HEK293 (cell line): ENCODE results near the gene PRX.

Experiments used
- CTCF ChIA-PET: fragments of 350-600 bp; formaldehyde crosslinking; extraction: SDS; loops from one replicate; lab custom pipeline; 2021; ENCODE audit warnings: antibody characterized with exemption; lab: Yijun Ruan, JAX
- POLR2A ChIA-PET: fragments of 300-600 bp; formaldehyde crosslinking; extraction: SDS; loops from one replicate; lab custom pipeline; 2020; ENCODE audit warnings: antibody characterized with exemption, inconsistent platforms; lab: Yijun Ruan, JAX
- H3K27ac ChIP-seq: fragments of 200-500 bp; sonication (Bioruptor generic); 2 replicates; pipeline ENCODE4 v1.5.1; 2014; ENCODE audit warnings: low read depth, low read length, control low read depth, inconsistent platforms; ENCODE audit errors: extremely low read depth
- H3K36me3 ChIP-seq, 2 experiments: fragments of 200-500 bp in 1 of 2; sonication (Bioruptor generic) in 1 of 2; 1 replicate in 1 of 2; 2 replicates in 1 of 2; pipeline ENCODE4 v1.5.1; 2014 to 2017; ENCODE audit warnings: inconsistent platforms in 2 of 2, low read length in 2 of 2; ENCODE audit not compliant: control insufficient read depth in 2 of 2, insufficient read depth in 1 of 2
- H3K4me1 ChIP-seq: fragments of 200-500 bp; sonication (Bioruptor generic); 2 replicates; pipeline ENCODE4 v1.5.1; 2014; ENCODE audit warnings: mild to moderate bottlenecking, low read length, inconsistent platforms; ENCODE audit not compliant: control insufficient read depth, insufficient read depth
- H3K4me3 ChIP-seq: 2 replicates; pipeline ENCODE4 v1.5.1; 2011; ENCODE audit warnings: low read depth, mild to moderate bottlenecking, control low read depth, low read length, moderate library complexity
- H3K9me3 ChIP-seq: fragments of 200-500 bp; sonication (Bioruptor generic); 2 replicates; pipeline ENCODE4 v1.5.1; 2014; ENCODE audit warnings: low read depth, low read length, inconsistent platforms; ENCODE audit not compliant: control insufficient read depth, insufficient read depth
- KLF8 ChIP-seq: fragments of 450-650 bp; formaldehyde crosslinking; IDR thresholded peaks from 2 replicates; pipeline ENCODE4 v1.5.1; 2016; ENCODE audit warnings: missing biosample characterization, missing genetic modification characterization
- ZBTB20 ChIP-seq: fragments of 450-650 bp; formaldehyde crosslinking; IDR thresholded peaks from 2 replicates; pipeline ENCODE4 v1.5.1; 2016; ENCODE audit warnings: missing biosample characterization, missing genetic modification characterization
- ZBTB21 ChIP-seq: fragments of 450-650 bp; formaldehyde crosslinking; IDR thresholded peaks from 2 replicates; pipeline ENCODE4 v1.5.1; 2017; ENCODE audit warnings: missing biosample characterization, missing genetic modification characterization
- ZFP69B ChIP-seq: fragments of 450-650 bp; formaldehyde crosslinking; IDR thresholded peaks from 2 replicates; pipeline ENCODE4 v1.5.1; 2016; ENCODE audit warnings: missing biosample characterization, missing genetic modification characterization
- ZIC2 ChIP-seq: fragments of 450-650 bp; formaldehyde crosslinking; IDR thresholded peaks from 2 replicates; pipeline ENCODE4 v1.5.1; 2016; ENCODE audit warnings: missing biosample characterization, missing genetic modification characterization
- ZNF211 ChIP-seq: fragments of 450-650 bp; formaldehyde crosslinking; IDR thresholded peaks from 2 replicates; pipeline ENCODE4 v1.5.1; 2016; ENCODE audit warnings: low read depth, missing biosample characterization, missing genetic modification characterization
- ZNF292 ChIP-seq: fragments of 450-650 bp; formaldehyde crosslinking; IDR thresholded peaks from 2 replicates; pipeline ENCODE4 v1.5.1; 2016; ENCODE audit warnings: low read depth, missing biosample characterization, missing genetic modification characterization, borderline replicate concordance
- ZNF48 ChIP-seq: fragments of 450-650 bp; formaldehyde crosslinking; IDR thresholded peaks from 2 replicates; pipeline ENCODE4 v1.5.1; 2016; ENCODE audit warnings: missing biosample characterization, missing genetic modification characterization
- ZNF544 ChIP-seq: fragments of 450-650 bp; formaldehyde crosslinking; IDR thresholded peaks from 2 replicates; pipeline ENCODE4 v1.5.0; 2017; ENCODE audit warnings: missing biosample characterization, missing genetic modification characterization
- ZNF549 ChIP-seq: fragments of 450-650 bp; IDR thresholded peaks from 2 replicates; pipeline ENCODE4 v1.5.1; 2018; ENCODE audit warnings: missing biosample characterization, missing genetic modification characterization, mild to moderate bottlenecking, inconsistent platforms, moderate library complexity
- ZNF561 ChIP-seq: fragments of 450-650 bp; IDR thresholded peaks from 2 replicates; pipeline ENCODE4 v1.5.1; 2018; ENCODE audit warnings: missing biosample characterization, missing genetic modification characterization, borderline replicate concordance
- ZNF571 ChIP-seq: fragments of 450-650 bp; formaldehyde crosslinking; IDR thresholded peaks from 2 replicates; pipeline ENCODE4 v1.5.0; 2017; ENCODE audit warnings: missing biosample characterization, missing genetic modification characterization
- ZNF664 ChIP-seq: fragments of 450-650 bp; formaldehyde crosslinking; IDR thresholded peaks from 2 replicates; pipeline ENCODE4 v1.5.1; 2016; ENCODE audit warnings: missing biosample characterization, missing genetic modification characterization
- ZNF707 ChIP-seq: fragments of 450-650 bp; formaldehyde crosslinking; IDR thresholded peaks from 2 replicates; pipeline ENCODE4 v1.5.1; 2016; ENCODE audit warnings: missing biosample characterization, missing genetic modification characterization
- ZNF768 ChIP-seq: fragments of 450-650 bp; formaldehyde crosslinking; IDR thresholded peaks from 2 replicates; pipeline ENCODE4 v1.5.1; 2018; ENCODE audit warnings: missing biosample characterization, mild to moderate bottlenecking, missing genetic modification characterization
- ZNF776 ChIP-seq: fragments of 450-650 bp; formaldehyde crosslinking; IDR thresholded peaks from 2 replicates; pipeline ENCODE4 v1.5.0; 2017; ENCODE audit warnings: missing biosample characterization, missing genetic modification characterization, borderline replicate concordance
- ZNF791 ChIP-seq: fragments of 450-650 bp; formaldehyde crosslinking; IDR thresholded peaks from 2 replicates; pipeline ENCODE4 v1.5.1; 2016; ENCODE audit warnings: missing biosample characterization, missing genetic modification characterization
- TF ChIP-seq, protein P1 (sequence below): fragments of 450-650 bp; formaldehyde crosslinking; IDR thresholded peaks from 2 replicates; pipeline ENCODE4 v1.5.1; 2016; ENCODE audit warnings: missing biosample characterization, missing genetic modification characterization
- TF ChIP-seq, protein P2 (sequence below): fragments of 450-650 bp; formaldehyde crosslinking; IDR thresholded peaks from 2 replicates; pipeline ENCODE4 v1.5.1; 2016; ENCODE audit warnings: missing biosample characterization, missing genetic modification characterization
- TF ChIP-seq, protein P3 (sequence below): fragments of 450-650 bp; formaldehyde crosslinking; IDR thresholded peaks from 2 replicates; pipeline ENCODE4 v1.5.1; 2016; ENCODE audit warnings: missing biosample characterization, missing genetic modification characterization
- TF ChIP-seq, protein P4 (sequence below): fragments of 450-650 bp; formaldehyde crosslinking; IDR thresholded peaks from 2 replicates; pipeline ENCODE4 v1.5.1; 2016; ENCODE audit warnings: missing biosample characterization, missing genetic modification characterization
- TF ChIP-seq, protein P5 (sequence below): fragments of 450-650 bp; IDR thresholded peaks from 2 replicates; pipeline ENCODE4 v1.5.1; 2018; ENCODE audit warnings: missing biosample characterization, mild to moderate bottlenecking, missing genetic modification characterization

The PRX gene

DNA sequence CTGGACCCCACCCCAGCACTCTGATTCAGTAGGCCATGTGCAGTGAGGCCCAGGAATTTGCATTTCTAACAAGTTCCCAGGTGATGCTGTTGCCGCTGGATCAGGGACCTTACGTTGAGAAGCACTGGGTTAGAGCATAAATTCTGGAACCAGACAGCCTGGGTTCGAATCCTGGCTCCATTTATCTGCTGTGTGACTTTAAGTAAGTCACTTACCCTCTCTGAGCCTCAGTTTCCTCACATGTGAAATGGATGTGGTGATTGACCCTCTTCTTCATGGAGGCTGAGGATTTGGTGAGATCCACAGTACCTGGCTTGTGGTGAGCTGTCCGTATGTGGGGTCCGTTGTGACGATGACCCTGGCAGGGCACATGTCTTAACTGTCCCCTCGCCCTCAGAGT lies 39.1 kb downstream of the PRX start:
- Histone ChIP-seq H3K36me3 (peaks cover 53 to 72% of the 10 kb centered on the region in 2 experiments), H3K27ac (no peak overlapping the region), H3K4me3 (no peak overlapping the region), H3K9me3 (no peaks in the 10 kb centered on the region), H3K4me1 (no peaks in the 10 kb centered on the region)
- TF ChIP-seq, protein P1, sequence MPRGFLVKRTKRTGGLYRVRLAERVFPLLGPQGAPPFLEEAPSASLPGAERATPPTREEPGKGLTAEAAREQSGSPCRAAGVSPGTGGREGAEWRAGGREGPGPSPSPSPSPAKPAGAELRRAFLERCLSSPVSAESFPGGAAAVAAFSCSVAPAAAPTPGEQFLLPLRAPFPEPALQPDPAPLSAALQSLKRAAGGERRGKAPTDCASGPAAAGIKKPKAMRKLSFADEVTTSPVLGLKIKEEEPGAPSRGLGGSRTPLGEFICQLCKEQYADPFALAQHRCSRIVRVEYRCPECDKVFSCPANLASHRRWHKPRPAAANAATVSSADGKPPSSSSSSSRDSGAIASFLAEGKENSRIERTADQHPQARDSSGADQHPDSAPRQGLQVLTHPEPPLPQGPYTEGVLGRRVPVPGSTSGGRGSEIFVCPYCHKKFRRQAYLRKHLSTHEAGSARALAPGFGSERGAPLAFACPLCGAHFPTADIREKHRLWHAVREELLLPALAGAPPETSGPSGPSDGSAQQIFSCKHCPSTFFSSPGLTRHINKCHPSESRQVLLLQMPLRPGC (tag by site-specific recombination) = no peak
- TF ChIP-seq KLF8 (tag by site-specific recombination) = peak; percentile 22; the same call in 1 of the 2 replicates
- TF ChIP-seq, protein P2, sequence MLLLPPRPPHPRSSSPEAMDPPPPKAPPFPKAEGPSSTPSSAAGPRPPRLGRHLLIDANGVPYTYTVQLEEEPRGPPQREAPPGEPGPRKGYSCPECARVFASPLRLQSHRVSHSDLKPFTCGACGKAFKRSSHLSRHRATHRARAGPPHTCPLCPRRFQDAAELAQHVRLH (tag by site-specific recombination) = 0 out of 2 replicates have a peak, but pooled peaks have one; percentile 38
- no peak for TF ChIP-seq ZIC2 (tag by site-specific recombination)
- TF ChIP-seq ZNF664 (tag by site-specific recombination) = no peak
- peak; percentile 98 for TF ChIP-seq ZNF768 (tag by site-specific recombination)
- TF ChIP-seq ZBTB20 = 0 out of 2 replicates have a peak, but pooled peaks have one; percentile 22
- no peak for TF ChIP-seq ZNF549 (tag by site-specific recombination)
- CTCF ChIA-PET = interaction anchor here (0.6 to 1.1 kb wide), 4 partner anchors 14 to 260 kb away, joined by 3 to 5 read pairs (median 4); partner anchors contain the start of genes C19orf47 and PLD3
- POLR2A ChIA-PET = interaction anchor here (0.6 to 0.7 kb wide), 2 partner anchors 26 to 95 kb away, joined by 3 read pairs; partner anchors contain the start of genes C19orf47 and PLD3

DNA sequence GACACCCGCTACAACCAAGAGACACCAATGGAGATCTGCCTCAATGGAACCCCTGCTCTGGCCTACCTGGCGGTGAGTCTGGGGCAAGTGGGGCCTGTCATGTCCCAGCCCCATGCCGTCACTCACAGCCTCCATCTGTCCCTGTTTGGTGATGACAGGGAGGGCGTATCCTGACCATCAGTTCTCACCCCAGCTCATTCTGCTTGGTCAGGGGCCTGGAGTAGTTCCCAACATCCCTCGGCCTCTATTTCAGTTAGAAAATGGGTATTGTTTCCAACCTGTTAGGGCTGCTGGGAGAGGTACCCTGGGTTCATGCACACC lies 41.4 kb downstream of the PRX start:
- TF ChIP-seq ZFP69B (tag by site-specific recombination) (no peak), ZNF707 (tag by site-specific recombination) (no peak), ZNF544 (tag by site-specific recombination) (no peak), ZNF776 (no peak), ZNF48 (tag by site-specific recombination) (no peak), ZNF791 (tag by site-specific recombination) (no peak), ZBTB21 (tag by site-specific recombination) (no peak), ZNF571 (no peak), ZNF211 (no peak), ZNF561 (tag by site-specific recombination) (no peak), ZNF292 (tag by site-specific recombination) (no peak)
- TF ChIP-seq, protein P3, sequence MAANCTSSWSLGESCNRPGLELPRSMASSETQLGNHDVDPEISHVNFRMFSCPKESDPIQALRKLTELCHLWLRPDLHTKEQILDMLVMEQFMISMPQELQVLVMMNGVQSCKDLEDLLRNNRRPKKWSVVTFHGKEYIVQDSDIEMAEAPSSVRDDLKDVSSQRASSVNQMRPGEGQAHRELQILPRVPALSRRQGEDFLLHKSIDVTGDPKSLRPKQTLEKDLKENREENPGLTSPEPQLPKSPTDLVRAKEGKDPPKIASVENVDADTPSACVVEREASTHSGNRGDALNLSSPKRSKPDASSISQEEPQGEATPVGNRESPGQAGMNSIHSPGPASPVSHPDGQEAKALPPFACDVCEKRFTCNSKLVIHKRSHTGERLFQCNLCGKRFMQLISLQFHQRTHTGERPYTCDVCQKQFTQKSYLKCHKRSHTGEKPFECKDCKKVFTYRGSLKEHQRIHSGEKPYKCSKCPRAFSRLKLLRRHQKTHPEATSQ (tag by site-specific recombination) = no peak
- TF ChIP-seq, protein P4, sequence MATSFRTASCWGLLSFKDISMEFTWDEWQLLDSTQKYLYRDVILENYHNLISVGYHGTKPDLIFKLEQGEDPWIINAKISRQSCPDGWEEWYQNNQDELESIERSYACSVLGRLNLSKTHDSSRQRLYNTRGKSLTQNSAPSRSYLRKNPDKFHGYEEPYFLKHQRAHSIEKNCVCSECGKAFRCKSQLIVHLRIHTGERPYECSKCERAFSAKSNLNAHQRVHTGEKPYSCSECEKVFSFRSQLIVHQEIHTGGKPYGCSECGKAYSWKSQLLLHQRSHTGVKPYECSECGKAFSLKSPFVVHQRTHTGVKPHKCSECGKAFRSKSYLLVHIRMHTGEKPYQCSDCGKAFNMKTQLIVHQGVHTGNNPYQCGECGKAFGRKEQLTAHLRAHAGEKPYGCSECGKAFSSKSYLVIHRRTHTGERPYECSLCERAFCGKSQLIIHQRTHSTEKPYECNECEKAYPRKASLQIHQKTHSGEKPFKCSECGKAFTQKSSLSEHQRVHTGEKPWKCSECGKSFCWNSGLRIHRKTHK (tag by site-specific recombination) = no peak
- TF ChIP-seq, protein P5, sequence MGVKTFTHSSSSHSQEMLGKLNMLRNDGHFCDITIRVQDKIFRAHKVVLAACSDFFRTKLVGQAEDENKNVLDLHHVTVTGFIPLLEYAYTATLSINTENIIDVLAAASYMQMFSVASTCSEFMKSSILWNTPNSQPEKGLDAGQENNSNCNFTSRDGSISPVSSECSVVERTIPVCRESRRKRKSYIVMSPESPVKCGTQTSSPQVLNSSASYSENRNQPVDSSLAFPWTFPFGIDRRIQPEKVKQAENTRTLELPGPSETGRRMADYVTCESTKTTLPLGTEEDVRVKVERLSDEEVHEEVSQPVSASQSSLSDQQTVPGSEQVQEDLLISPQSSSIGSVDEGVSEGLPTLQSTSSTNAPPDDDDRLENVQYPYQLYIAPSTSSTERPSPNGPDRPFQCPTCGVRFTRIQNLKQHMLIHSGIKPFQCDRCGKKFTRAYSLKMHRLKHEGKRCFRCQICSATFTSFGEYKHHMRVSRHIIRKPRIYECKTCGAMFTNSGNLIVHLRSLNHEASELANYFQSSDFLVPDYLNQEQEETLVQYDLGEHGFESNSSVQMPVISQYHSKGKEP (tag by site-specific recombination) = no peak

More for the DNA sequence above, 41.4 kb downstream of the PRX start:
- Histone ChIP-seq H3K4me1 (peaks cover 3% of the 10 kb centered on the region), H3K36me3 (peaks cover 74 to 77% of the 10 kb centered on the region in 2 experiments), H3K27ac (peak overlapping the region; percentile 13; the same call in 1 of the 2 replicates), H3K4me3 (no peak overlapping the region), H3K9me3 (no peaks in the 10 kb centered on the region)
- CTCF ChIA-PET = interaction anchor here (1.6 kb wide), 1 partner anchor 152 kb away, joined by 3 read pairs; no protein-coding TSS in a partner anchor
- POLR2A ChIA-PET = interaction anchor here (0.5 to 1.4 kb wide), 9 partner anchors 8 to 567 kb away, joined by 3 to 8 read pairs (median 4); partner anchors contain the start of genes C19orf47 and PLD3
